Fibroblast of mammary gland (primary cell): ENCODE results near the gene LPO.
A peak's percentile ranks its signal among the peaks of the same experiment; 100 is the strongest.

Experiments
- DNase-seq: peaks from one replicate; pipeline ENCODE4 v3.0.0-alpha.2; 2010; ENCODE audit warnings: low read depth
- H3K4me3 ChIP-seq: 2 replicates; pipeline ENCODE4 v1.5.1; 2011; ENCODE audit warnings: low read depth, mild to moderate bottlenecking, low read length, moderate library complexity; ENCODE audit not compliant: control insufficient read depth
- CTCF ChIP-seq: conservative IDR thresholded peaks from 2 replicates; pipeline ENCODE4 v1.5.1; 2011; ENCODE audit warnings: low read depth, low read length, inconsistent platforms; ENCODE audit not compliant: control insufficient read depth, insufficient read depth

The LPO gene

GRCh38 chr17:58210922-58211321 is 27.5 kb upstream of the LPO start:
- no peak for TF ChIP-seq CTCF
- no peak for DNase-seq
- H3K4me3 ChIP-seq, result no peak overlapping the region

- no peak overlapping the region for H3K4me3 ChIP-seq
- DNase-seq, result no peak
- TF ChIP-seq CTCF, result no peak
Measured at GRCh38 chr17:58215685-58216084, 22.7 kb upstream of the LPO start.

- no peak overlapping the region for H3K4me3 ChIP-seq
- no peak for TF ChIP-seq CTCF
- DNase-seq, result no peak
Measured at GRCh38 chr17:58217766-58218165, 20.6 kb upstream of the LPO start.

GRCh38 chr17:58219007-58219788 is 19.2 kb upstream of the LPO start, which contains the start of gene MKS1:
MKS1 (minus strand) TSS chr17:58219255; CDS start chr17:58219230, 25 bp downstream.
- peak; percentile 87 for DNase-seq
- H3K4me3 ChIP-seq, result peak within 1 kb of the TSS; percentile 93
- peak; percentile 34 for TF ChIP-seq CTCF

GRCh38 chr17:58219789-58220183 is 18.6 kb upstream of the LPO start:
- peak overlapping the region; percentile 93 for H3K4me3 ChIP-seq
- no peak for TF ChIP-seq CTCF
- peak; percentile 13 for DNase-seq

GRCh38 chr17:58224315-58224714 is 14.1 kb upstream of the LPO start:
- no peak overlapping the region for H3K4me3 ChIP-seq
- TF ChIP-seq CTCF, result no peak
- peak; percentile 60 for DNase-seq
